ENCODE data around the gene MTFR1L.

MTFR1L gene

DNA sequence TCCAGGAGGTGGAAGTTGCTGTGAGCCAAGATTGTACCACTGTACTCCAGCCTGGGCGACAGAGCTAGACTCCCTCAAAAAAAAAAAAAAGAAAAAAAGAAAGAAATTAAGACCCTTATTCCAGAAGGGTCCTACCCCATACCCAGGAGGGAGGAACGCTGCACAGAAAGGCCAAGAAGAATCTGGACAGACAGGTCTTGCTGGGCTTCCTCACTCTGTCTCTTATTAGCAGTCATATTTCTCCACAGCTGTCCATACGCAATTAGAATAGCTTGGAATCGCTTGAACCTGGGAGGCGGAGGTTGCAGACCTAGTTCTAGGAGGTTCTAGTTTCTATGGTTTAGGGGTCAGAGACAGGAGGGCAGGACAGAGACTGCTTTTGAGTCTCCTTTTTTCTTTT lies 58.9 kb downstream of the MTFR1L start:
- no peak for DNase-seq (ENCODE audit: low read depth)

DNA sequence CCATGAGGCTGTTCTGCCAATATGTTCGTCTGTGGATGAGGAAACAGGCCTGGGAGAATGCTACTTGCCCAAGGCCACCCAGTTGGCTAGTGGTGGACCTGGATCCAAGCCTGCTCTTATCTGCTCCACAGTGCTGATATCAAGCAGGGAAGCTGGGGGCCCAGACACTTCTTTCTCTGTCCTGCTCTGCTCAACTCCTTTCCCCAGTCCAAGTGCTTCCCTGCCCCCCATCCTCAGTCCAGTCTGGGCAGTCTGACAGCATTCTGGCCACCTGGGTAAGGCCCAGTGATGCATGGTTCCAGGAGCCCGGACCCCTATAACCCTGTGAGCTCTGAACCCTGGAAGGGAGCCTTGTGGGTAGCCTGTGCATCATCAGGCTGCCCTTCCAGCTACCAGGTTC lies 59.9 kb downstream of the MTFR1L start:
- DNase-seq (ENCODE audit: low read depth) = no peak

DNA sequence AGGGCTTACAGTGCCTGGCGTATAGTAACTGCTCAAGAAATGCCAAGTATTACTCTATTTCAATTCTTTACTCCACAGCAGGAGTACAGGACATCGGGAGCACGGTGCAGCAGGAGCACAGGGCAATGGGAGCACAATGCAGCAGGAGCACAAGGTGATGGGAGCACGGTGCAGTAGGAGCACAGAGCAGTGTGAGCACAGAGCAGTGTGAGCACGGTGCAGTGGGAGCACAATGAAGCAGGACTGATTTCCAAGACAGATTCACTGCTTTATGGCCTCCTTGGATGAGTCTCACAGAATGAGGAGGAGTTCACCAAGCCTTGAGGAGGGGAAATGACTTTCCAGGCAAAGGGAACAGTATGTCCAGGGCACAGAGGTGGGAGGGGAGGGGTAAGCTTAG lies 60.8 kb downstream of the MTFR1L start:
- no peak for DNase-seq (ENCODE audit: low read depth)

DNA sequence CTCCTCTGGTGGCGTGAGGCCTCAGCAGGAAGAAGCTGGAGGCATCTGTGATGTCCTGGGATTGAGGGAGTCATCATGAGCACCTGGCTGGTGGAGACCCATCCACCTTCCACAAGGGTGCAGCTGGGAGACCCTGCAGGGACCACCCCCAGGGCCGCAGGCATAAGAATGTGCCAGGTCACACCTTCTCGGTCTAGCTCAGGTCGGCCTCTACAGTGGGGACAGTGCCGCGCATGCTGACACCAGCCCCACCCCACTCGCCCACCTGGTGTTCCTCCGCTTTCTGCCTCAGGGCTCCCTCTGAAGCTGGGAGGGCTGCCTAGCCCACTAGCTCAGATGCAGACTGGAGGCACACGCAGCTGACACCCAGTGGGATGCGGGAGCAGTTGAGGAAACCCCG lies 61.5 kb downstream of the MTFR1L start:
- no peak for DNase-seq (ENCODE audit: low read depth)

Data from stimulated activated CD8-positive, alpha-beta memory T cell treated with anti-CD3 and anti-CD28 coated beads, Interleukin-15, amount 100 ng/mL, for 24 hours (primary cell).